ENCODE results near the gene SELENOH. TPM values are rescaled to one million over a fixed set of nuclear protein-coding genes. Genes with fewer than 3 reads are reported as not detected.

SELENOH gene
- total RNA-seq, result 100 to 1,000 TPM in 1 of 6 experiments, 10 to 100 TPM in 5; 57.1 to 110 (median 70.7) TPM
- long read RNA-seq, transcript SELENOH-204 (4 exons, 818 nt), result major isoform, 66 of 70 reads
- long read RNA-seq, partial matches to known transcripts, result 0 of 70 reads
- long read RNA-seq, other reads (novel, unspliced or antisense), result 1 of 70 reads

GRCh38 chr11:57741132-57742086, at the start of gene SELENOH:
SELENOH (plus strand) TSS chr11:57741491; CDS start chr11:57741596, 105 bp downstream.
- intact Hi-C loops (cut with DNase I), result no loop called here
- no peak for TF ChIP-seq CTCF (IDR thresholded peaks at IDR 0.05)
- TF ChIP-seq POLR2A (IDR thresholded peaks at IDR 0.05), result peak; percentile 94

GRCh38 chr11:57698843-57699365, 42.4 kb upstream of the SELENOH start:
- TF ChIP-seq CTCF (IDR thresholded peaks at IDR 0.05) (no peak), POLR2A (IDR thresholded peaks at IDR 0.05) (no peak)
- 77% methylated on average over 5 of the region's 18 CpGs for whole genome bisulfite sequencing (ENCODE audit: insufficient coverage, low coverage, low lambda C conversion rate, missing lambda C conversion rate)
- peak in 1 of 4 donors; percentile 20 for ATAC-seq
- DNase-seq, result no peak
- no peaks in the 10 kb centered on the region for H3K9me3 ChIP-seq
- H3K4me3 ChIP-seq, result no peak overlapping the region
- no peaks in the 10 kb centered on the region for H3K4me1 ChIP-seq
- intact Hi-C loops (cut with DNase I), result no loop called here
- H3K27ac ChIP-seq, result no peak overlapping the region
- H3K27me3 ChIP-seq, result no peaks in the 10 kb centered on the region
- peaks cover 12 to 82% (median 46%) of the 10 kb centered on the region in 4 donors for H3K36me3 ChIP-seq

More at GRCh38 chr11:57741132-57742086, at the start of gene SELENOH:
- H3K9me3 ChIP-seq, result no peaks in the 10 kb centered on the region
- H3K27ac ChIP-seq, result peak within 1 kb of the TSS; percentile 78 to 87 (median 82)
- under 1% methylated on average over 38 of the region's 75 CpGs for WGBS (ENCODE audit: insufficient coverage, low coverage, low lambda C conversion rate, missing lambda C conversion rate)
- H3K36me3 ChIP-seq, result peaks cover 0 to 42% (median 9%) of the 10 kb centered on the region in 4 donors
- peak within 1 kb of the TSS; percentile 66 to 91 (median 76) for H3K4me3 ChIP-seq
- H3K27me3 ChIP-seq, result no peaks in the 10 kb centered on the region
- DNase-seq, result peak; percentile 96 to 98 (median 98)
- ATAC-seq, result peak; percentile 99 to 100 (median 99)
- H3K4me1 ChIP-seq, result peaks cover 0 to 13% (median 5%) of the 10 kb centered on the region in 4 donors

GRCh38 chr11:57699813-57700212, 41.5 kb upstream of the SELENOH start:
- H3K27ac ChIP-seq, result no peak overlapping the region
- H3K27me3 ChIP-seq, result no peaks in the 10 kb centered on the region
- TF ChIP-seq POLR2A (IDR thresholded peaks at IDR 0.05), result no peak
- no peak for TF ChIP-seq CTCF (IDR thresholded peaks at IDR 0.05)
- H3K36me3 ChIP-seq, result peaks cover 5 to 80% (median 40%) of the 10 kb centered on the region in 4 donors
- intact Hi-C loops (cut with DNase I), result no loop called here
- H3K4me3 ChIP-seq, result no peak overlapping the region
- peak in 1 of 4 donors; percentile 35 for ATAC-seq
- DNase-seq, result no peak
- WGBS (ENCODE audit: insufficient coverage, low coverage, low lambda C conversion rate, missing lambda C conversion rate), result 74% methylated on average over 6 of the region's 10 CpGs
- H3K9me3 ChIP-seq, result no peaks in the 10 kb centered on the region
- no peaks in the 10 kb centered on the region for H3K4me1 ChIP-seq

GRCh38 chr11:57700425-57700824, 40.9 kb upstream of the SELENOH start:
- no peak overlapping the region for H3K4me3 ChIP-seq
- 41% methylated on average over 3 of the region's 3 CpGs for WGBS (ENCODE audit: insufficient coverage, low coverage, low lambda C conversion rate, missing lambda C conversion rate)
- H3K27ac ChIP-seq, result no peak overlapping the region
- DNase-seq, result no peak
- H3K4me1 ChIP-seq, result no peaks in the 10 kb centered on the region
- no peaks in the 10 kb centered on the region for H3K27me3 ChIP-seq
- TF ChIP-seq CTCF (IDR thresholded peaks at IDR 0.05), result no peak
- TF ChIP-seq POLR2A (IDR thresholded peaks at IDR 0.05), result no peak
- ATAC-seq, result no peak
- intact Hi-C loops (cut with DNase I), result no loop called here
- H3K36me3 ChIP-seq, result peaks cover 5 to 76% (median 35%) of the 10 kb centered on the region in 4 donors
- H3K9me3 ChIP-seq, result no peaks in the 10 kb centered on the region
